ENCODE results near the gene RPS6KL1.

The RPS6KL1 gene

GRCh38 chr14:74896400-74896799 is 26.7 kb downstream of the RPS6KL1 start:
- POLR2A ChIA-PET: no interaction called here
- Histone ChIP-seq H3K4me3 (ENCODE audit: low read depth, low read length) (no peak overlapping the region), H3K4me1 (ENCODE audit: control insufficient read depth, insufficient read depth, low read length) (no peaks in the 10 kb centered on the region), H3K36me3 (ENCODE audit: control insufficient read depth in 2 of 2, insufficient read depth in 1 of 2, low read length in 2 of 2) (peaks cover 69 to 99% of the 10 kb centered on the region in 2 experiments), H3K27ac (ENCODE audit: extremely low read depth, low read depth, low read length) (no peak overlapping the region), H3K9me3 (ENCODE audit: control insufficient read depth, insufficient read depth, low read depth, low read length) (no peaks in the 10 kb centered on the region)
- TF ChIP-seq ATF2 (tag by site-specific recombination; IDR thresholded peaks at IDR 0.05; ENCODE audit: low read depth): no peak
- TF ChIP-seq ZNF629 (tag by site-specific recombination; IDR thresholded peaks at IDR 0.05): no peak
- no peak for TF ChIP-seq ZNF521 (tag by site-specific recombination; IDR thresholded peaks at IDR 0.05)
- CTCF ChIA-PET: interaction anchor here (7.6 kb wide), 1 partner anchor 11 kb away, joined by 64 read pairs; no protein-coding TSS in a partner anchor

GRCh38 chr14:74893614-74894091 is 29.4 kb downstream of the RPS6KL1 start:
- peaks cover 73 to 99% of the 10 kb centered on the region in 2 experiments for H3K36me3 ChIP-seq (ENCODE audit: control insufficient read depth in 2 of 2, insufficient read depth in 1 of 2, low read length in 2 of 2)

GRCh38 chr14:74892745-74893144 is 30.3 kb downstream of the RPS6KL1 start:
- ChIA-PET CTCF (interaction anchor here (3.5 to 7.6 kb wide), 2 partner anchors 15 to 32 kb away, joined by 19 to 64 read pairs; no protein-coding TSS in a partner anchor), POLR2A (interaction anchor here (1.8 kb wide), 1 partner anchor 11 kb away, joined by 7 read pairs; the partner anchor contains the start of gene DLST)
- H3K4me1 ChIP-seq (ENCODE audit: control insufficient read depth, insufficient read depth, low read length): peaks cover 11% of the 10 kb centered on the region
- no peaks in the 10 kb centered on the region for H3K9me3 ChIP-seq (ENCODE audit: control insufficient read depth, insufficient read depth, low read depth, low read length)
- no peak overlapping the region for H3K27ac ChIP-seq (ENCODE audit: extremely low read depth, low read depth, low read length)
- H3K4me3 ChIP-seq (ENCODE audit: low read depth, low read length): no peak overlapping the region
- H3K36me3 ChIP-seq (ENCODE audit: control insufficient read depth in 2 of 2, insufficient read depth in 1 of 2, low read length in 2 of 2): peaks cover 68 to 92% of the 10 kb centered on the region in 2 experiments
- TF ChIP-seq ZNF169 (tag by site-specific recombination; IDR thresholded peaks at IDR 0.05): no peak
- TF ChIP-seq ZNF211 (tag by site-specific recombination; IDR thresholded peaks at IDR 0.05; ENCODE audit: low read depth): no peak
- TF ChIP-seq EGR2 (tag by site-specific recombination; IDR thresholded peaks at IDR 0.05; ENCODE audit: low read depth): no peak
- TF ChIP-seq ZNF596 (tag by site-specific recombination; IDR thresholded peaks at IDR 0.05): no peak
- no peak for TF ChIP-seq REPIN1 (tag by site-specific recombination; IDR thresholded peaks at IDR 0.05; ENCODE audit: low read depth)
- no peak for TF ChIP-seq ZNF266 (tag by site-specific recombination; IDR thresholded peaks at IDR 0.05; ENCODE audit: low read depth)
- TF ChIP-seq ZFP3 (tag by site-specific recombination; IDR thresholded peaks at IDR 0.05; ENCODE audit: low read depth): no peak
- no peak for TF ChIP-seq PRDM6 (tag by site-specific recombination; IDR thresholded peaks at IDR 0.05)
- no peak for TF ChIP-seq ZBTB1 (tag by site-specific recombination; IDR thresholded peaks at IDR 0.05)
- TF ChIP-seq MZF1 (tag by site-specific recombination; IDR thresholded peaks at IDR 0.05; ENCODE audit: borderline replicate concordance): no peak
- TF ChIP-seq ZNF791 (tag by site-specific recombination; IDR thresholded peaks at IDR 0.05): no peak
- TF ChIP-seq KLF16 (tag by site-specific recombination; IDR thresholded peaks at IDR 0.05): no peak
- no peak for TF ChIP-seq ZBTB49 (tag by site-specific recombination; IDR thresholded peaks at IDR 0.05; ENCODE audit: low read depth)
- TF ChIP-seq ZNF362 (tag by site-specific recombination; IDR thresholded peaks at IDR 0.05): no peak
- no peak for TF ChIP-seq ZNF571 (tag by site-specific recombination; IDR thresholded peaks at IDR 0.05)

More at GRCh38 chr14:74893614-74894091, 29.4 kb downstream of the RPS6KL1 start:
- CTCF ChIA-PET: interaction anchor here (3.5 to 7.6 kb wide), 2 partner anchors 14 to 33 kb away, joined by 19 to 64 read pairs; no protein-coding TSS in a partner anchor
- Histone ChIP-seq H3K4me1 (ENCODE audit: control insufficient read depth, insufficient read depth, low read length) (peaks cover 3% of the 10 kb centered on the region), H3K27ac (ENCODE audit: extremely low read depth, low read depth, low read length) (no peak overlapping the region), H3K4me3 (ENCODE audit: low read depth, low read length) (no peak overlapping the region), H3K9me3 (ENCODE audit: control insufficient read depth, insufficient read depth, low read depth, low read length) (no peaks in the 10 kb centered on the region)
- no peak for TF ChIP-seq ZBTB6 (tag by site-specific recombination; IDR thresholded peaks at IDR 0.05)
- TF ChIP-seq OVOL3 (tag by site-specific recombination; IDR thresholded peaks at IDR 0.05): no peak
- TF ChIP-seq GLI2 (tag by site-specific recombination; IDR thresholded peaks at IDR 0.05; ENCODE audit: borderline replicate concordance, low read depth): no peak
- no peak for TF ChIP-seq ZNF311 (tag by site-specific recombination; IDR thresholded peaks at IDR 0.05; ENCODE audit: borderline replicate concordance)
- no peak for TF ChIP-seq HOXC10 (CRISPR knock-in tag; IDR thresholded peaks at IDR 0.05)
- TF ChIP-seq ZBTB8A (tag by site-specific recombination; IDR thresholded peaks at IDR 0.05): no peak
- no peak for TF ChIP-seq ZNF610 (tag by site-specific recombination; IDR thresholded peaks at IDR 0.05; ENCODE audit: borderline replicate concordance)
- no peak for TF ChIP-seq ZNF23 (tag by site-specific recombination; IDR thresholded peaks at IDR 0.05; ENCODE audit: borderline replicate concordance)
- no peak for TF ChIP-seq ZNF701 (tag by site-specific recombination; IDR thresholded peaks at IDR 0.05)
- no peak for TF ChIP-seq ZBTB17 (tag by site-specific recombination; IDR thresholded peaks at IDR 0.05)
- no peak for TF ChIP-seq ZNF302 (tag by site-specific recombination; IDR thresholded peaks at IDR 0.05; ENCODE audit: low read depth)
- POLR2A ChIA-PET: interaction anchor here (1.8 kb wide), 1 partner anchor 12 kb away, joined by 7 read pairs; the partner anchor contains the start of gene DLST
